GM23338 (cell line): ENCODE data around the gene GRM8.

Experiments
- JUNB ChIP-seq: IDR thresholded peaks from one replicate; pipeline ENCODE4 v1.6.1; 2016; ENCODE audit warnings: antibody characterized with exemption; ENCODE audit not compliant: unreplicated experiment
- POLR2AphosphoS5 ChIP-seq: IDR thresholded peaks from 2 replicates; pipeline ENCODE4 v1.6.1; 2016; ENCODE audit warnings: antibody characterized with exemption, low read depth
- ZNF114 ChIP-seq: fragments of 250-450 bp; sonication (Bioruptor Pico); IDR thresholded peaks from 2 replicates; pipeline ENCODE4 v1.5.0; 2020; ENCODE audit warnings: mild to moderate bottlenecking, moderate library complexity
- TF ChIP-seq, protein P1 (sequence below), 2 experiments: fragments of 200-600 bp in 1 of 2; sonication (generic) in 1 of 2; conservative IDR thresholded peaks; 2 replicates each; pipeline versions ENCODE4 v1.5.1 to v1.6.1; 2016 to 2017; ENCODE audit warnings: antibody characterized with exemption in 2 of 2, low read depth in 2 of 2, mild to moderate bottlenecking in 2 of 2, moderate library complexity in 1 of 2
- TF ChIP-seq, protein P2 (sequence below): IDR thresholded peaks from one replicate; pipeline ENCODE4 v1.6.1; 2018; ENCODE audit warnings: antibody characterized with exemption; ENCODE audit not compliant: unreplicated experiment

DNA sequence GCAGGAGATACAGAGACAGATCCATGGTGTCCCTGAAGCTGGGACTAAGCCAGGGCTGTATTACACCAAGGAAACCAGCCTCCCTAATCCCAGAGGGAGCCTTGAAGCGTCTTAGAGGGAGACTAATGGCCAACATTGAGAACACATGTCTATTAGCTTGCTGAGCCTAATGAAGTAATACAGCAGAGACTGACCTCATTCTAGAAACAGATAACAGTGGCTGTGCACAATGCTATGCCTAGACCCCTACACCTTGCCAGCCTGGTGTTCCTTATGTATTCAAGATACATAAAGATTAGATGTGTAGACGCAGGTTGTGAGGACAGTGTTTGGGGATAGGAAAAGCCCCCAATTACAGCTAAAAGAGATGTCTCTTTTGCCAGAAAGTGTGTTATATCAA, 19.1 kb downstream of the GRM8 start:
- no peak for TF ChIP-seq JUNB
- TF ChIP-seq, protein P1, sequence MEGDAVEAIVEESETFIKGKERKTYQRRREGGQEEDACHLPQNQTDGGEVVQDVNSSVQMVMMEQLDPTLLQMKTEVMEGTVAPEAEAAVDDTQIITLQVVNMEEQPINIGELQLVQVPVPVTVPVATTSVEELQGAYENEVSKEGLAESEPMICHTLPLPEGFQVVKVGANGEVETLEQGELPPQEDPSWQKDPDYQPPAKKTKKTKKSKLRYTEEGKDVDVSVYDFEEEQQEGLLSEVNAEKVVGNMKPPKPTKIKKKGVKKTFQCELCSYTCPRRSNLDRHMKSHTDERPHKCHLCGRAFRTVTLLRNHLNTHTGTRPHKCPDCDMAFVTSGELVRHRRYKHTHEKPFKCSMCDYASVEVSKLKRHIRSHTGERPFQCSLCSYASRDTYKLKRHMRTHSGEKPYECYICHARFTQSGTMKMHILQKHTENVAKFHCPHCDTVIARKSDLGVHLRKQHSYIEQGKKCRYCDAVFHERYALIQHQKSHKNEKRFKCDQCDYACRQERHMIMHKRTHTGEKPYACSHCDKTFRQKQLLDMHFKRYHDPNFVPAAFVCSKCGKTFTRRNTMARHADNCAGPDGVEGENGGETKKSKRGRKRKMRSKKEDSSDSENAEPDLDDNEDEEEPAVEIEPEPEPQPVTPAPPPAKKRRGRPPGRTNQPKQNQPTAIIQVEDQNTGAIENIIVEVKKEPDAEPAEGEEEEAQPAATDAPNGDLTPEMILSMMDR (conservative IDR thresholded peaks at IDR 0.05; ENCODE audit: low read depth in 2 of 2): no peak
- no peak for TF ChIP-seq ZNF114 (CRISPR knock-in tag)
- TF ChIP-seq POLR2AphosphoS5: no peak
- TF ChIP-seq, protein P2, sequence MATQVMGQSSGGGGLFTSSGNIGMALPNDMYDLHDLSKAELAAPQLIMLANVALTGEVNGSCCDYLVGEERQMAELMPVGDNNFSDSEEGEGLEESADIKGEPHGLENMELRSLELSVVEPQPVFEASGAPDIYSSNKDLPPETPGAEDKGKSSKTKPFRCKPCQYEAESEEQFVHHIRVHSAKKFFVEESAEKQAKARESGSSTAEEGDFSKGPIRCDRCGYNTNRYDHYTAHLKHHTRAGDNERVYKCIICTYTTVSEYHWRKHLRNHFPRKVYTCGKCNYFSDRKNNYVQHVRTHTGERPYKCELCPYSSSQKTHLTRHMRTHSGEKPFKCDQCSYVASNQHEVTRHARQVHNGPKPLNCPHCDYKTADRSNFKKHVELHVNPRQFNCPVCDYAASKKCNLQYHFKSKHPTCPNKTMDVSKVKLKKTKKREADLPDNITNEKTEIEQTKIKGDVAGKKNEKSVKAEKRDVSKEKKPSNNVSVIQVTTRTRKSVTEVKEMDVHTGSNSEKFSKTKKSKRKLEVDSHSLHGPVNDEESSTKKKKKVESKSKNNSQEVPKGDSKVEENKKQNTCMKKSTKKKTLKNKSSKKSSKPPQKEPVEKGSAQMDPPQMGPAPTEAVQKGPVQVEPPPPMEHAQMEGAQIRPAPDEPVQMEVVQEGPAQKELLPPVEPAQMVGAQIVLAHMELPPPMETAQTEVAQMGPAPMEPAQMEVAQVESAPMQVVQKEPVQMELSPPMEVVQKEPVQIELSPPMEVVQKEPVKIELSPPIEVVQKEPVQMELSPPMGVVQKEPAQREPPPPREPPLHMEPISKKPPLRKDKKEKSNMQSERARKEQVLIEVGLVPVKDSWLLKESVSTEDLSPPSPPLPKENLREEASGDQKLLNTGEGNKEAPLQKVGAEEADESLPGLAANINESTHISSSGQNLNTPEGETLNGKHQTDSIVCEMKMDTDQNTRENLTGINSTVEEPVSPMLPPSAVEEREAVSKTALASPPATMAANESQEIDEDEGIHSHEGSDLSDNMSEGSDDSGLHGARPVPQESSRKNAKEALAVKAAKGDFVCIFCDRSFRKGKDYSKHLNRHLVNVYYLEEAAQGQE: no peak
